D341Med (cell line): ENCODE measurements around the gene RNF214.
A peak's percentile ranks its signal among the peaks of the same experiment; 100 is the strongest.

Experiments used
- DNase-seq: peaks from one replicate; pipeline ENCODE4 v3.0.0; 2012; ENCODE audit warnings: low spot score

Gene RNF214

DNA sequence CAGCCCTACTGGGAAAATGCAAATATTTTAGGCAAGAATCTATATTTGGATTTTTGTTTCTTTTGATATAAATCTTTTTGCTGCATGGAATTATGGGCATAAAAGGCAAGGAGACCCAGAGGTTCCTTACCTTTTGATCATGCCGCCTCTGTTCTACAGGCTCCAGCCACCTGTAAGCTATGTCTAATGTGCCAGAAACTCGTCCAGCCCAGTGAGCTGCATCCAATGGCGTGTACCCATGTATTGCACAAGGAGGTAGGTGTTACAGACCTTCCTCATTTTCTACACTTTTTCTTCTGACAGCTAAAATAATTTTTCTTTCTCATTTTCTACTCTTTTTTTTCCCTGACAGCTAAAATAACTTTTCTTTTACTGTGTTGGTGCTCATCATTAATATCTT lies 50.5 kb downstream of the RNF214 start:
- no peak for DNase-seq

DNA sequence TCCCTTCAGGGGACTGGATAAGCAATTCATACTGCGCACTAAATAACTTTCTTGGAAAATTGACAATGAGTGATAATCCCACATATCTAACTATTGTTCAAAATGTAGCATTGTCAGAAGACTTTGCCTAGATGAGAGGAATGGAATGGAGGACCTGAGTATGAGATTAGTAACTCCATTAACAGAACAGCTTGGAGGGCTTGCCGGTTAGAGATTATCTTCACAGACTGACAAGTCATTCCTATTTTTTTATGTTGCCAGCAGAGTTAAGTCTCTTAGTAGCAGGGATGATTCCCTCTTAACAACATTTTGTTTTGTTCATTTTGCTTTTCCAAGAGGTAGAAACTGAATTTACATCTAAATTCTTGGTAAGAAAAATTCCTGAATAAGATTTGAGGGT lies 51.6 kb downstream of the RNF214 start:
- DNase-seq: peak; percentile 67

DNA sequence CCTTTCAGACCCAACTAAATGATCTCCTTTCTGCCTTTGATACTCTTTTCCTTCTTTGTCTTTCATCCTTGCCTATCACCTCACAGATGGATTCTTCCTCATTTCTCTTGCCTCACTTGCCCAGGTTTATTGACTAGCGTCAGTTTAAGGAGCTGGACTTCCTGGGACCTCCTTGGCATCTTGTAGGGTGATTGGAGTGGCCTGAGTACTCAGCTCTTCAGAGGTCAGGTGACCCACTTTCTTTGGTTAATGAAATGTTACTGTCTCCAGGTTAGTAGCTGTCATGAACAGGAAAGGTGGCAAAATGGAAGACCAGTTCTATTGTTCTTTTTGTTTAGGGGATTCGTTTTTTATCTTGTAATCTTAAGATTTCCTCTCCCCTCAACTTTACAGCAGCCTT lies 54.1 kb downstream of the RNF214 start:
- no peak for DNase-seq

DNA sequence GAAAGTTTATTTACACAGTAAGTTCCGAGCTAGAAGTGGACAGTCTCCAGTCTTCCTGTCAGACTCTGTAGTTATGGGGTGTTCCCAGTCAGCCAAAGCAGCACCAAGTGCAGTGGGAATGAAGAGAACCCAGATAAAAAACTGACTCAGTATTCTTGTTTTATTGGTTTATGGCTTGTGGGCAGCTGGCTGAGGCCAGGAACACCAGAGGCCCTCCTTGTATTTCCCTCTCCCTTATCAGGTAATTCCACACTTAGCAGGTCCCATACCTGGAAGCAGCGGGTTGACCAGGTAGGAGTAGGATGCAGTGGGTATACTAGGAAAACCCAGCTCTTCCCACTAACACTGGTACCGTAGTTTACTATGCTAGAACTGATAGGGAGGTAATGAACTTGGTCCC lies 55.2 kb downstream of the RNF214 start:
- DNase-seq: no peak

DNA sequence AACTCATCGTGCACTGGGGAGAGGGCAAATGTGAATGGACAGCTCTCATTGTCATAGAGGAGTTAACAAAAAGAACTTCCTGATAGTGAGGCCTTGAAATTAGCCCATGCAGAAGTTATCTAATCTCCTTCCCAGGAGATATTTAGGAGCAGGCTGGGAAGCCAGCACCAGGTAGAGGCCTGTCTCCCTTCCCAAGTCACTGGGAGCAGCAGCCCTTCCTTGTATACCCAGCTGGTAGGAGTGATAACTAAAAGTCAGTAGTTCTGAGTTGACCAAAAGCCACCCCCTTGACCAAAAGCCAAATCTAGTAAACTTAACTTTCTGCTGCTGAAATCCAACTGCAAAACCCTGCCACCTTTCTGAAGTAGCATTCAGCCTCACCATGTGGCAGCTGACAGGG lies 57.3 kb downstream of the RNF214 start:
- no peak for DNase-seq

DNA sequence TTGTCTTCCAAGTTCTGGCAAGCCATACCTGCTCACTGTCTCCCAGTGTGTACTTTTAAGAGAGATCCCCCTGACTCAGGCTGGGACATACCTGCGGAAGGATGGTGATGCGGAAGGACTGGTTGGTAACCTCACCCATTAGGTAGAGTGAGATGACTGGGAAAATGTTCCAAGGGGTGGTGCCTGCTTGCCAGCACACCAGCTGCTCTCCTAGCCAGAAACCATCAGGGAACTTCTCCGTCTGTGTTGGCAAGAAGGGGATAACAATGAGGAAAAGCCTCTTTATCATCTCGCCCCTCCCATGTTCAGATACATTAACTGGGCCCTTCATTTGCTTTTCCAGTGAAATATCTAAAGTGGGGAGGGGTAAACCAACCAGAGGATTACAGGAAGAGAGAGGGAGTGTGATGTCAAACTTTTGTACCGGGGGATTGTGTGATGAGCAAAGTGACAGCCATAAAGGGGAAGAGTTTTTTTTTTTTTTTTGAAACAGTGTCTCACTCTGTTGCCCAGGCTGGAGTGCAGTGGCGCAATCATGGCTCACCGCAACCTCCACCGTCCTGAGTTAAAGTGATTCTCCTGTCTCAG lies 58.4 kb downstream of the RNF214 start, which contains the start of gene BACE1-AS:
Gene BACE1-AS, plus strand, starts transcription at position 538 of the 588 bp plus-strand sequence.
- DNase-seq: no peak

DNA sequence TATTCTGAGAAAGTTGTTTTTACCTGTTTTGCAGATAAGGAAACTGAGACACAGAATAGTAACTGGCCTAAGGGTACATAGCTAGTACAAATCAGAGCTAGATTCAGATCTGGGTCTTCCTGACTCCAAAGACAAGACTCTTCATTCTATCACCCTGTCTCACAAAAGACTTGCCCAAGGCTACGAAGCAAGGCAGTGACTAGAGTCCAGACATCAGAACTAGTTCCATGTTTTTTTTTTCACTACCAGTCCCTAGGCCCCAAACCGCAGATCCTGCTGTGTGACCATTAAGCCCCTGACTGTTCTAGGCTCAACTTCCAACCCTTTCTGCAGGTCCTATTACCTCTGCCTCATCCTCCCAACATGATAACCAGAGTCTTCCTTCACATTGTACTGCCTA lies 60.1 kb downstream of the RNF214 start:
- DNase-seq: no peak

DNA sequence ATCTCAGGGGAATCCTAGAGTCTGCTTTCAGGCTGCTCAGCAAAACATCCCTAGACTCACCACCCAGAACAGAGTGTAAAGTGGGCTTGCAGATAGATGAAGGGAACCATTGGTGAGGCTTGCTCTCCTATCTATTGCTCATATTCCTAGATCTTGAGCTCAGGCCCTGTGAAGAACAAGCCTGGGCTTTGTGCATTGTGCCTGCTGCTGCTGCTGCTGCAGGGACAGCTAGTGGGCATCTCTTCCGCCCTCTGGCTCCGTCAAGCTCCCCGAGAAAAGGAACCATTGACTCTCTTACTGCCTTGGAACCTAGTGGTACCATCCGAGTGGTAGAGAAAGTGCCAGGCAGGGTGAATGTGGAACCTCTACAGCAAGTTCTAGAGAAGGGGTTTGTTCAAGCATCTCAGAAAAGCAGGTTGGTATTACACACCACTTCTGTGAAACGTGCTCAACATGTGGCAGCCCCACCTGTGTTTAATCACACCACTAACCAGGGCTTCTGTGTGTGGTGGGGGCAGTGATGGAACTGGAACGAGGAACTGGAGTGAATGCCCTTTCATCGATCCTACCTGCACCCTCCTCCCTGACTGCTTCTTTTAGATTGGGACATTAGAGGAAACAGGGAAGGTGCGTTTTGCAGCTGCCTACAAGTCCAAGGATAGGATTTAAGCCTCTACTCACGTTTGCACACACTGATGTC lies 63.1 kb downstream of the RNF214 start:
- DNase-seq: no peak

DNA sequence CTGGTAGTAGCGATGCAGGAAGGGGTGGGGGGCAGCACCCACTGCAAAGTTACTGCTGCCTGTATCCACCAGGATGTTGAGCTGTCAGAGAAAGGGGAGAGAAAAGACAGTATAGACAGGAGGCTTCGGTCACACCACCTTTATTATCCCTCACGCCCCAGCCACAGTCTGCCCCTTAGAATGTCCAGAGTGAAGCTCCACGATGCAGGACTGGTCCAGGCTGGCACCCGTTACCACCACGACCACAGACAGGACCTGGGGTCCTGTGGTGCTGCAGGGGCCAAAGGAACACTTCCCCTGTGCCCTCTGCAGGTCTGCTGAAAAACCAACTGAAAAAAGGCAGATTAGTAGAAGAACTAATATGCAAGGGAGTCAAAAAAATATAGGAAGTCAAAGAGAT lies 64.4 kb downstream of the RNF214 start:
- no peak for DNase-seq

DNA sequence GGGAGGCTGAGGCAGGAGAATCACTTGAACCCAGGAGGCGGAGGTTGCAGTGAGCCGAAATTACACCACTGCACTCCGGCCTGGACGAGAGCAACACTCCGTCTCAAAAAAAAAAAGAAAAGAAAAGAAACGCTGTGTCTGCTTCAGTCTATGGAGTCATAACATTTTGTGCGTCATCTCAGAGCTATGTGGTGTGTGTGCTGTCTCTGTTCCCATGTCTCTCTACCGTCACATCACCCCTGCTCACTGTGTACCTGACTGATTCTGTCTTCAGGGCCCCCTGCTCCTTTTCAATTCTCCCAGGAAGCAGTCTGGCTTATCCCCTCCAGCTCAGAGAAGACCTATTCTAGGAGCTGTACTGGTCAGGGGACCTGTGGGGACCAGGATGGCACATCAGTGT lies 65.7 kb downstream of the RNF214 start:
- DNase-seq: no peak

DNA sequence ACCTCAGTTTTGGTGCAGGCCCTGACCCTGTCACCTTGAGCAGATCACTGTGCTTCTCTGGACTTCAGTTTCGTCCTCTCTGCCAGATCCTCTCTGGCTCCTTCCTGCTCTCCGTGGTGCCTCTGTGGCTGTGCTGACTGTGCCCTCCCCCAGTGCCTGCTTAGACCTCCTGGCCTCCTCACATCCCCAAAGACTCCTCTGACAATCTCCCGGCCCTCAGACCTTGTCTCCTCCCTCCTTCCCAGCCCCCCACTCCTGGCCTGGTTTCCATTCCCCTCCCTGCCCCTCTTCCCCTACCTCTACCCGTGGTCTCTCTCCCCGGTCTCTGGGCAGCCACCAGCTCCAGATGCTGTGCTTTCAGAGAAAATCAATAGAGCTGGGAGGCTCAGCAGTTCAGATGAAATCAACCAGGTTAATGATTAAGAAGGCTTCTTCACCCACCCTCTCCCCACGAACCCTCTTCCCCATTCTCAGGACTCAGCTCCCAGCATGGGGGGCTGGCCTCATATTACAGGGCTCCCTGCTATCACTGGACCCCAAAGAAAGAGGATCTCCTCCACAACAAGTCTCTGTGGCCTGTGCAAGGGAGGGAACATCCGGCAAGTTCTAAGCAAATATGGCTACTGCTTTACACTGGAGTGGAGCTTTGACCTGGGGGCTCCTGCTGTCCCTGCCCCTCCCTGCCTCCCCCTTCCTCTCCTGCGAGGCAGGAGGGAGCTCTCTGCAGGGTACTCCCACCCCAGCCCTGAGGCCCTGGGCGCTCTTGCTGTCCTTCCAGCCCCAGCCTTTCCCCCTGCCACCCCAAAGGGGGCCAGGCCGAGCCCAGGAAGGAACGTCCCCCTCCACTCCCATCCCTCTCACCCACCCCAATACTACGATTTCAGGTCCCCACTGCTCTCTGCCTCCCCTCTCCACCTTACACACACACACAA lies 67.1 kb downstream of the RNF214 start:
- DNase-seq: no peak

DNA sequence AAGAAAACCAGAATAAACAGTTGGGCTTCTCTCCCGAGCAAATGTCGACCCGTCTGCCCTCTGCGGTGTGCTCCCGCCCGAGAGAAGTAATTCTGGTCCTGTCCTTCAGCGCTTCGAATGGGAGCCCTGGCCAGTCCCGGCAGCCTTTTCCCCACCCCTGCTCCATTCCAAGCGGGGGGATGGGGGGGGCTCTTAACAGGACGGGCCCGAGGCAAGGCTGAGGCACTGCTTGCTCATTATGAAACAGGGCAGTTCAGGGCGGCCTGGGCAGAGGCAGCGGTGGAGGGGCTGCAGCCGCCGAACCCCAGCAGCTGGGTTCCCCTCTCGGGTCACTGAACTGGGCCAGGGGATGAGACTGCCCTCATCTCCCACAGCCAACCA lies 67.8 kb downstream of the RNF214 start:
- no peak for DNase-seq

DNA sequence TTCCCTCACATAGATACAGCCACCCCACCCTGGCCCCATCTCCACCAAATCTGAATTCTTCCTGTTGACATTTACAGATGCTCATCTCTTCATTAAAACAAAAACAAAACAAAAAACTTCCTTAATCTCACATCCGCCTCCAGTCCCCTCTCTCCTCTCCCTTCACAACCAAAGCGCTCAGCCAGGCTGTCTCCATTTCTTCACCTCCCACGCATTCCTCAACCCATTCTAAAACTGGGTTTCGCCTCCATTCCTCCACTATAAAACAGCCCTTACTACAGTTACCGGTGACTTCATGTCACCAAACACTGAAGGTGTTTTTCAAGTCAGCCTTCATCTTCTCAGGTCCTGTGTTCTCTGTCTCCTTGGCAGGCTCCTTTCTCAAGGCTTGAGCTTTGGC lies 68.3 kb downstream of the RNF214 start:
- DNase-seq: no peak

DNA sequence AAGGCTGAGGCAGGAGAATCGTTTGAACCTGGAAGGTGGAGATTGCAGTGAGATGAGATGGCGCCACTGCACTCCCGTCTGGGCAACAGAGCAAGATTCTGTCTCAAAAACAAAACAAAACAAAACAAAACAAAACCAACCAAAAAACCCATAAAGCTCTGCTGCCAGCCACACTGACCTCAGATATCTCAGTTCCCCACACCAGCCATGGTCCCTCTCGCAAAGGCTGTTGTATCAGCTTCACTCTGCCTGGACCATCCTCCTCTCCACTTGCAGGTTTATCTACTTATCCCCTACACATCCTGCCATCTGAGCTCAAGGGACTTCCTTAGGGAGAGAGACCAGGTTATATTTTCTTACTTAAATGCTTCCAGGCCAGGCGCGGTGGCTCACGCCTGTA lies 69.8 kb downstream of the RNF214 start:
- no peak for DNase-seq

DNA sequence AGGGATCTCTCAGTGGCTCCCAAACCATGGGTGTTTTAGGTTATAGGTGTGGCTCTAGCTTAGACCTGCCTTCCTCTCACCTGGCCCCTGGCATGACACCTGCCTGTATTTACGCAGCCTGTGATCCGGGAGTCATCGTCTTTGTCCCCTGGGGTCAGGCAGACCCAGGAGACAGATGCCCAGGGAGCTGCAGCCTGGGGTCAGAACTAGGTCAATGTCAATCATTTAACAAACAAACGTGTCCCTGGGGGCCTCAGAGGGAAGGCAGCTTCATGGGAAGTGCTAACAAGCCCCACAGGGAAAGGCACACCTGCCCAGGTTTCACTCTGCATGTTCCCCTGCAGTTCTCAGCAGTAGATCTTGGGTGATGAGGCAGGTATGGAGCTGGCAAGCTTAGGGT lies 70.6 kb downstream of the RNF214 start:
- DNase-seq: no peak

DNA sequence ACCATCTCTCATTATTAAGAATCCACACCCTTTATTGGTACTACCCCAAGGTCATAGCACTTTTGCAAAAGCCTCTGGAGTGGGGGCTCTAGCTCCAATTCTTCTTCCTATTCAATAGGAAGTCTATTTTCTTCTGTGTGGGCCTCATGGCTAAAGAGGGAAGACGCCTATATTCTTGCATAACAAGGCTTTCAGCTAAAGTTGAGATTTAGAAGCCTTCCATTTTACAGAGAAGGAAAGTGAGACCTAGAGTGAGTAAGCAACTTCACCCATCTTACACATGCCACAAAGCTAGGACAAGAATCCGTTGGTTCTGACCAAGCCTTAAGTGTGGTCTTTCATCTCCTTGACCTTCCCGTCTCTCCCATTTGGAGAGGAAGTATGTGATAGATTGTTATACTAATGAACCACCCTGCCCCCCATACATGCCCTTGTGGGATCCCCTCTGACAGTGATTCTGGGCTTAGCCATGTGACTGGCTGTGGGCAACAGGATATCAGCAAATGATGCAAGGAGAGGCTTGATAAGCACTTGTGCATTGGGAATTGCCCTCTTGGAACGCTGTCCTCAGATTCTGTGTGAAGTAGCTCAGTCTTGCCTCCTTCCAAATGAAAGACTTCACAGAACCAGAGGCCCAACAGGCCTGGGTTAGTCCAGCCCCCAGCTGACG lies 71.3 kb downstream of the RNF214 start:
- DNase-seq: no peak

DNA sequence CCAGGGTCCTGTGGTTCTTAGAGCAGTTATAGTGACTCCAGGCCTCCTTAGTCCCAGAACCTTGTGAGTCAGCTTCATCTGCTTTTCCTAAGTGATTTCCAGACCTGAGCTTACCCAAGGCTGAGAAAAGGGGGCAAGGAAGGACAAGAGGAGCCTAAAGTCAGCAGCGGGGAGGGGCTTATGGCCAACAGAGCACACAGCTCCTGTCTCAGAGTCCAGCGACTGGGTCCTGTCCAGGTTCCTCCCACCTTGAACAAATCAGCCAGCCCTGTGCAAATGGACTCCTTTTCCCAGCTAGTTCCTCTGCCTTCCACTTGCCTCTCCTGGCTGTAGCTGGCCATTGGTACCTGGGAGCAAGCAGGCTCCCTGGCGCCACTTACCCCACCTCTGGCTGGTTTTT lies 72.7 kb downstream of the RNF214 start:
- no peak for DNase-seq

DNA sequence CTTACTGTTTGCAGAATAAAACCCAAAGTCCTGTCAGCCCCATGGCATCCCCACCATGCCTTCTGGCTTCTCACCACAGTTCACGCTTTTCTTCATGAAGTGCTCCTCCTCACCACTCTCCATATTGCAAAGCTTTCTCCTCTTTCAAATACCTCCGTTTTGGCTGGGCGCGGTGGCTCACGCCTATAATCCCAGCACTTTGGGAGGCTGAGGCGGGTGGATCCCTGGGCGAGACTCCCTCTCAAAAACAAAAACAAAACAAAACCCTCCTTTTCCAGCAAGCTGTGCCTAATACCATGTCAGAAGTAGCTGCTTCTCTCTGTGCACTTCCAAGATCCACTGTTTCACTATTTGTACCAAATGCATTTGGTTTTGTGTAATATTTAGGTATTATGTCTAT lies 76.8 kb downstream of the RNF214 start:
- DNase-seq: no peak

DNA sequence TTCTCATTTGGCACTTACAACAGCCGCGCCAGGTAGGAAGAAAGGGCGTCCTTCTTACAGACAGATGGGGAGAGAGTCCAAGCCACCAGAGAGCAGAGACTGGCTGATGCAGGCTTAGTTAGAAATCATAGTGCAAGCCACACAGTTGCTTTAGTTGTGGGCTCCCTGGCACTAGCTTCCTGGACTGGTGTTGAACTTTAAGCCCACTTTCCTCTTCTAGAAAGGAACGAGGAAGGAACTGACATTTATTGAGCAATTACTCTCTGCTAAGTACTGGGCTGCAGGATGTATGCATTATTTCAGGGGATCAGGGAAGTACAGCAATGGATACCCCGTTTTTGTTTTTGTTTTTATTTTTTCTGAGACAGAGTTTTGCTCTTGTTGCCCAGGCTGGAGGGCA lies 80.6 kb downstream of the RNF214 start:
- DNase-seq: no peak

DNA sequence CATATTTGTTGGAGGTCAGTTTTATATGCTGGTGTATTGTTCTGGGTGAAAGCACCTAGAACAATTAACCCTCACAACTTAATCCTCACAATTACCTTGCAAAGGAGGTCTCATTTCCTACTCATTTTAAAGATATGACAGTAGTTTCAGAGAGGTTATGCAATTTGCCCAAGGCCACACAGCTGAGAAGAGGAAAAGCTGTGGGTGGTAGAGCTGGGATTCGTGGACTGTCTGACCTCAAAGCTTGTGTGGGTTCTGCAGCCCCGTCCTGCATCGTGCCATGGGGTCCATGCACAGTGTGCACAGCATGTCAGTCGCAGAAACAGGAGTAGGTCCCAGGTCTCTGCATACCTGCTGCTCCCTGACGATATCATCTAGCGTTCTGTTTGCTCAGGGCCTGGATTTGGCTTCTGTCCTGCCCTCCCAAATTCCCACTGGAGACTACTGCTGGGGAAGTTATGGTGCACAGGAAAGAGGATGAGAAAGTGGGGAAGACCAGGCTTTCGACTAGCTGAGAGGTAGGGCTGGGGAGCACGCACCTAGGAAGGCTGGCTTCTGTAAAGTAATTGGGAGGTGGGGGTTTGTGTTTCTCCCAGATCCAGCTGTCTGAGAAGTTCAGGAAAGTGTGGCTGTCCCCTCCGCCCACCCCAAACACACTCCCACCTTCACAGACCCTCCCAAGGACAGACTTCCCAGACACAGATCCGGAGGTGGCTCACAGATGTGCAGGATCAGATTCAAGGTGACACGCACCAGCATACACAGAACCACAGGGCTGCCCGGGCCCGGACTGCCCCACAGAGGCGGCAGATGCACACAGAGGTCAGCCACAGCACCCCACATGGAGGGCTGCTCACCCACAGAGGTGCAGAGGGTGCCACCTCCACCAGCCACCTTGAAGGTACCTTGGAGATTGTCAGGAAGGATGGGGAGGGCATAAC lies 81.6 kb downstream of the RNF214 start:
- DNase-seq: no peak

DNA sequence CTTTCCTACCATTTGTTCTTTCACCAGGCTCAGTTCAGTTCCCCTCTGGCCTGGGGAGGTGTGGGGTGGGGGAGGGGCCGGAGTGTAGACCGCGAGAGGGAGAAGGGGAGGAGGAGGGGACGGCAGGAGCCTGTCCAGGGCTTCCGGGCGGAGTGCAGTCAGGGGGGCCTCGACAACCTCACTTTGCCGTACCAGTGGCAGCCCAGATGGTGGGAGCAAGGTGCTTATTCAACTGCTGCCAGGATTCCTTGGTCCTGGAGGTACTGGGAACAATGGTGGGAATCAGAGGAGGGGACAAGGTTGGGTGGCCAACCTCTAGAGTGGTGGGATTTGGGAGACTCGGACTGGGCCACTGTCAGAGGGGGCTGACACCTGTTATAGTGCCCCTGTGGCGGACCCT lies 82.4 kb downstream of the RNF214 start:
- no peak for DNase-seq
